ENCODE results near the gene HELZ.
"Not testable (repeated sequence)": the region's sequence is repeated elsewhere in the genome, so short reads cannot be mapped to it uniquely, and the experiment has no call there.

Gene HELZ

GRCh38 chr17:67096609-67097008, 148.4 kb downstream of the HELZ start:
- no peak for TF ChIP-seq CTCF (IDR thresholded peaks at IDR 0.05)
- no peak for DNase-seq
- intact Hi-C loops (cut with DNase I; ENCODE audit: low total_unique reads): no loop called here
- Histone ChIP-seq H3K27me3 (no peaks in the 10 kb centered on the region), H3K4me3 (no peak overlapping the region), H3K9me3 (no peaks in the 10 kb centered on the region), H3K36me3 (peaks cover 0 to 8% (median 0%) of the 10 kb centered on the region in 3 donors), H3K4me1 (peaks cover 0 to 16% (median 0%) of the 10 kb centered on the region in 4 donors), H3K27ac (no peak overlapping the region)

GRCh38 chr17:67095803-67096202, 149.2 kb downstream of the HELZ start:
- H3K36me3 ChIP-seq: peaks cover 0 to 8% (median 0%) of the 10 kb centered on the region in 3 donors
- no peak overlapping the region for H3K27ac ChIP-seq
- H3K4me1 ChIP-seq: peaks cover 0 to 13% (median 0%) of the 10 kb centered on the region in 4 donors
- no peaks in the 10 kb centered on the region for H3K9me3 ChIP-seq
- no peak overlapping the region for H3K4me3 ChIP-seq
- no peak for DNase-seq
- intact Hi-C loops (cut with DNase I; ENCODE audit: low total_unique reads): no loop called here
- H3K27me3 ChIP-seq: no peaks in the 10 kb centered on the region
- TF ChIP-seq CTCF (IDR thresholded peaks at IDR 0.05): no peak

GRCh38 chr17:67095291-67095690, 149.7 kb downstream of the HELZ start:
- H3K9me3 ChIP-seq; H3K4me3 ChIP-seq; intact Hi-C loops (cut with DNase I; ENCODE audit: low total_unique reads); H3K36me3 ChIP-seq; H3K27ac ChIP-seq; H3K27me3 ChIP-seq: not testable (repeated sequence)
- H3K4me1 ChIP-seq: peaks cover 0 to 13% (median 0%) of the 10 kb centered on the region in 4 donors
- peak in 1 of 2 donors; percentile 73 for DNase-seq

GRCh38 chr17:67093348-67093747, 151.6 kb downstream of the HELZ start:
- TF ChIP-seq CTCF (IDR thresholded peaks at IDR 0.05): no peak
- Histone ChIP-seq H3K9me3 (no peaks in the 10 kb centered on the region), H3K4me3 (no peak overlapping the region), H3K27ac (no peak overlapping the region), H3K27me3 (no peaks in the 10 kb centered on the region), H3K4me1 (peaks cover 0 to 13% (median 0%) of the 10 kb centered on the region in 4 donors), H3K36me3 (peaks cover 0 to 12% (median 4%) of the 10 kb centered on the region in 3 donors)
- no peak for DNase-seq
- intact Hi-C loops (cut with DNase I; ENCODE audit: low total_unique reads): no loop called here

GRCh38 chr17:67092710-67093109, 152.3 kb downstream of the HELZ start:
- Histone ChIP-seq H3K4me1 (peaks cover 0 to 13% (median 0%) of the 10 kb centered on the region in 4 donors), H3K36me3 (peaks cover 4 to 12% (median 5%) of the 10 kb centered on the region in 3 donors)
- H3K4me3 ChIP-seq; H3K27me3 ChIP-seq; intact Hi-C loops (cut with DNase I; ENCODE audit: low total_unique reads); DNase-seq; H3K9me3 ChIP-seq; H3K27ac ChIP-seq: not testable (repeated sequence)

GRCh38 chr17:67092291-67092690, 152.7 kb downstream of the HELZ start:
- TF ChIP-seq CTCF (IDR thresholded peaks at IDR 0.05): no peak
- peaks cover 0 to 13% (median 0%) of the 10 kb centered on the region in 4 donors for H3K4me1 ChIP-seq
- no peaks in the 10 kb centered on the region for H3K27me3 ChIP-seq
- peaks cover 4 to 12% (median 9%) of the 10 kb centered on the region in 3 donors for H3K36me3 ChIP-seq
- no peak overlapping the region for H3K4me3 ChIP-seq
- no peak overlapping the region for H3K27ac ChIP-seq
- no peak for DNase-seq
- H3K9me3 ChIP-seq: no peaks in the 10 kb centered on the region
- intact Hi-C loops (cut with DNase I; ENCODE audit: low total_unique reads): no loop called here

GRCh38 chr17:67090341-67090740, 154.7 kb downstream of the HELZ start:
- no peaks in the 10 kb centered on the region for H3K9me3 ChIP-seq
- intact Hi-C loops (cut with DNase I; ENCODE audit: low total_unique reads): no loop called here
- peaks cover 9 to 27% (median 23%) of the 10 kb centered on the region in 3 donors for H3K36me3 ChIP-seq
- DNase-seq: no peak
- H3K27ac ChIP-seq: no peak overlapping the region
- TF ChIP-seq CTCF (IDR thresholded peaks at IDR 0.05): no peak
- H3K4me3 ChIP-seq: no peak overlapping the region
- no peaks in the 10 kb centered on the region for H3K27me3 ChIP-seq
- peaks cover 0 to 2% (median 0%) of the 10 kb centered on the region in 4 donors for H3K4me1 ChIP-seq
